ENCODE data around the gene CHST13.

- TF ChIP-seq CTCF (conservative IDR thresholded peaks at IDR 0.05; ENCODE audit: low read depth, low read length) (no peak), EZH2phosphoT487 (IDR thresholded peaks at IDR 0.05; ENCODE audit: borderline replicate concordance, low read length) (no peak), EZH2 (IDR thresholded peaks at IDR 0.05; ENCODE audit: low read length, unreplicated experiment) (no peak)
These were observed 29.5 kb downstream of the CHST13 start for GRCh38 chr3:126553284-126554084.
